ENCODE data around the gene EEF2. TPM values are rescaled to one million over a fixed set of nuclear protein-coding genes. Genes with fewer than 3 reads are reported as not detected.

The EEF2 gene
- total RNA-seq, 1 experiment from 2014 or later = 3,615 TPM

DNA sequence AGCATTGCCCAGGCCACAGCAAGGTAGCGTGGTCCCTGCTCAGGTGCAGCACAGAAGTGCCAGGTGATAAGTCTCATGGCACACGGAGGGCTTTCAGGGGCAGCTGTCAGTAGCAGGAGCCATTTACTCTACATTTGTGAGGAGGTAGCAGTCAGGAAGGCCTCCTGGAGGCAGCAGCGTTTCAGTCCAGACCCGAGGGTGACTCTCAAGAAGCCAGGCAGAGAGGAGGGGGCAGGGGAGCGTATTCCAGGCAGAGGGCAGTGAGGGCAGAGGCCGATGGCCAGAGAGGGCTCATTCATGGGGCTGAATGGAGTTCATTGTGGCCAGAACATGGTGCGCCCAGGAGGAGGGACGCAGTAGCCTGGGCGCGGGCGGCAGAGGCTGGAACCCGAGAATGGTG is 31.2 kb upstream of the EEF2 start:
- H3K14ac ChIP-seq (ENCODE audit: insufficient read depth, low read length) = no peak overlapping the region
- no peak overlapping the region for H3K56ac ChIP-seq (ENCODE audit: insufficient read length, low read depth, low read length)
- no peak overlapping the region for H2AFZ ChIP-seq (ENCODE audit: low read length)
- H3K79me2 ChIP-seq (ENCODE audit: insufficient read depth, low read length) = peaks cover 9% of the 10 kb centered on the region; the same call in 1 of the 2 replicates
- no peak overlapping the region for H2BK20ac ChIP-seq (ENCODE audit: low read depth, low read length, poor library complexity, severe bottlenecking)
- WGBS (ENCODE audit: extremely low coverage, insufficient read length, low lambda C conversion rate) = no CpG with 5 or more reads among the region's 12 CpGs
- H2BK15ac ChIP-seq (ENCODE audit: low read depth, low read length) = no peak overlapping the region
- Mint-ChIP-seq H3K4me3 (no peak overlapping the region), H3K36me3 (ENCODE audit: insufficient read depth in 1 of 3, low read depth in 3 of 3) (peaks cover 9 to 34% (median 28%) of the 10 kb centered on the region in 3 experiments; a peak in 6 of 7 replicates), H3K4me1 (peaks cover 0 to 11% of the 10 kb centered on the region in 2 experiments; a peak in 2 of 4 replicates), H3K27ac (peak overlapping the region in 1 of 3 experiments; percentile 90; a peak in 2 of 7 replicates), H3K9me3 (no peaks in the 10 kb centered on the region), H3K27me3 (ENCODE audit: low read depth) (no peaks in the 10 kb centered on the region)
- H3K9me3 ChIP-seq (ENCODE audit: control insufficient read depth, low read depth, low read length) = no peaks in the 10 kb centered on the region
- no peak overlapping the region for H3K23ac ChIP-seq (ENCODE audit: insufficient read length, low read depth, low read length)
- H4K20me1 ChIP-seq (ENCODE audit: control insufficient read depth, insufficient read depth, insufficient read length) = no peaks in the 10 kb centered on the region
- H2BK12ac ChIP-seq (ENCODE audit: insufficient read length, low read depth, low read length) = no peak overlapping the region
- H3K4me1 ChIP-seq (ENCODE audit: insufficient read depth, low read length) = no peaks in the 10 kb centered on the region
- H3K79me1 ChIP-seq (ENCODE audit: insufficient read depth, low read depth, low read length, poor library complexity, severe bottlenecking) = peaks cover 13% of the 10 kb centered on the region
- no peak overlapping the region for H3K9ac ChIP-seq (ENCODE audit: extremely low read depth, insufficient read length, low read length)
- no peak overlapping the region for H3K18ac ChIP-seq (ENCODE audit: insufficient read length, low read depth, low read length)
- no peaks in the 10 kb centered on the region for H3K27me3 ChIP-seq (ENCODE audit: insufficient read depth, low read length)
- DNase-seq = no peak
- no peak overlapping the region for H4K5ac ChIP-seq (ENCODE audit: insufficient read length, low read depth, low read length)
- H4K8ac ChIP-seq (replicated peaks; ENCODE audit: insufficient read length, low read depth, low read length) = no peak overlapping the region
- H3K27ac ChIP-seq (ENCODE audit: insufficient read length, low read depth, low read length) = no peak overlapping the region
- no peak overlapping the region for H3K4ac ChIP-seq (ENCODE audit: low read depth, low read length)
- no peak overlapping the region for H2BK120ac ChIP-seq (ENCODE audit: low read depth, low read length, poor library complexity, severe bottlenecking)
- H3T11ph ChIP-seq (ENCODE audit: low read length) = no peak overlapping the region
- H3K23me2 ChIP-seq (ENCODE audit: insufficient read length, low read depth, low read length, poor library complexity, severe bottlenecking) = no peaks in the 10 kb centered on the region
- no peak overlapping the region for H4K91ac ChIP-seq (ENCODE audit: insufficient read length, low read depth, low read length)
- no peak overlapping the region for H2BK5ac ChIP-seq (ENCODE audit: insufficient read length, low read length)
- H3K4me2 ChIP-seq (ENCODE audit: insufficient read depth, insufficient read length, low read length) = no peak overlapping the region
- H2AK5ac ChIP-seq (ENCODE audit: insufficient read length, low read length) = no peak overlapping the region
- TF ChIP-seq CTCF (conservative IDR thresholded peaks at IDR 0.05) = no peak

All from H9 (cell line).